ENCODE results near the gene UTP25. TPM values are rescaled to one million over a fixed set of nuclear protein-coding genes. Genes with fewer than 3 reads are reported as not detected.
A peak's percentile ranks its signal among the peaks of the same experiment; 100 is the strongest.

UTP25 gene
- total RNA-seq, 1 donor from 2014 or later, result 7.4 TPM

DNA sequence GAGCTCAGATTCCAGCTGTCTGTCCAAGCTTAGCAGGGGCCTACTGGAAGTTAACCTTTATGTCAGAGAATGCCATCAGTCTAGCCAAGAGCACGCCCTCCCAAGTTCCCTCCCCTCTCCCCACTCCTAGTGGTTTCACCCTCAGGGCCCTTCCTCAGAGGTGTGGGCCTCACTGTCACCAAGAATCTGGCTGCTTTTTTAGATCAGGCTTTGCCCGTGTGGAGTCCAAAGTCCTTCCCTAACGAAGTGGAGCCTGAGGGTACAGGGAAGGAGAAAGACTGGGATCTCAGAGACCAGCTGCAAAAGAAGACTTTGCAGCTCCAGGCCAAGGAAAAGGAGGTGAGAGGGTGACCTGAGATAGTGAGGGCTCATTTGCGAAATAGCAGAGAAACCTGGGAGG lies 47.5 kb upstream of the UTP25 start:
- no peaks in the 10 kb centered on the region for H3K27me3 ChIP-seq (ENCODE audit: insufficient read depth, low read length)
- Mint-ChIP-seq H3K4me3 (ENCODE audit: unreplicated experiment) (no peak overlapping the region), H3K27me3 (ENCODE audit: low read depth, unreplicated experiment) (no peaks in the 10 kb centered on the region), H3K4me1 (ENCODE audit: low read depth, unreplicated experiment) (peaks cover 4% of the 10 kb centered on the region), H3K27ac (ENCODE audit: unreplicated experiment) (no peak overlapping the region), H3K36me3 (ENCODE audit: low read depth, unreplicated experiment) (peaks cover 3% of the 10 kb centered on the region), H3K9me3 (ENCODE audit: unreplicated experiment) (no peaks in the 10 kb centered on the region)
- H2AFZ ChIP-seq (ENCODE audit: low read depth, low read length), result no peak overlapping the region
- H3K27ac ChIP-seq (ENCODE audit: low read depth, low read length), result no peak overlapping the region
- H3K9ac ChIP-seq (ENCODE audit: low read length), result no peak overlapping the region
- no peaks in the 10 kb centered on the region for H4K20me1 ChIP-seq (ENCODE audit: insufficient read depth, low read length)
- H3K4me1 ChIP-seq (ENCODE audit: insufficient read depth, low read length), result peaks cover 13% of the 10 kb centered on the region
- peaks cover 10% of the 10 kb centered on the region for H3K79me2 ChIP-seq (ENCODE audit: insufficient read depth, low read length)
- H3K4me2 ChIP-seq (ENCODE audit: low read length), result no peak overlapping the region
- DNase-seq (ENCODE audit: low read depth), result no peak
- TF ChIP-seq, protein P1, sequence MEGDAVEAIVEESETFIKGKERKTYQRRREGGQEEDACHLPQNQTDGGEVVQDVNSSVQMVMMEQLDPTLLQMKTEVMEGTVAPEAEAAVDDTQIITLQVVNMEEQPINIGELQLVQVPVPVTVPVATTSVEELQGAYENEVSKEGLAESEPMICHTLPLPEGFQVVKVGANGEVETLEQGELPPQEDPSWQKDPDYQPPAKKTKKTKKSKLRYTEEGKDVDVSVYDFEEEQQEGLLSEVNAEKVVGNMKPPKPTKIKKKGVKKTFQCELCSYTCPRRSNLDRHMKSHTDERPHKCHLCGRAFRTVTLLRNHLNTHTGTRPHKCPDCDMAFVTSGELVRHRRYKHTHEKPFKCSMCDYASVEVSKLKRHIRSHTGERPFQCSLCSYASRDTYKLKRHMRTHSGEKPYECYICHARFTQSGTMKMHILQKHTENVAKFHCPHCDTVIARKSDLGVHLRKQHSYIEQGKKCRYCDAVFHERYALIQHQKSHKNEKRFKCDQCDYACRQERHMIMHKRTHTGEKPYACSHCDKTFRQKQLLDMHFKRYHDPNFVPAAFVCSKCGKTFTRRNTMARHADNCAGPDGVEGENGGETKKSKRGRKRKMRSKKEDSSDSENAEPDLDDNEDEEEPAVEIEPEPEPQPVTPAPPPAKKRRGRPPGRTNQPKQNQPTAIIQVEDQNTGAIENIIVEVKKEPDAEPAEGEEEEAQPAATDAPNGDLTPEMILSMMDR (IDR thresholded peaks at IDR 0.05; ENCODE audit: insufficient read depth, low read depth, low read length), result no peak
- TF ChIP-seq EZH2 (IDR thresholded peaks at IDR 0.05; ENCODE audit: insufficient read depth, low read length), result no peak
- no peak overlapping the region for H3K4me3 ChIP-seq (ENCODE audit: insufficient read depth, low read depth, low read length)
- no peaks in the 10 kb centered on the region for H3K9me3 ChIP-seq (ENCODE audit: insufficient read depth, low read depth, low read length)
- FAIRE-seq, result no peak
- H3K36me3 ChIP-seq (ENCODE audit: insufficient read depth, low read length), result no peaks in the 10 kb centered on the region

DNA sequence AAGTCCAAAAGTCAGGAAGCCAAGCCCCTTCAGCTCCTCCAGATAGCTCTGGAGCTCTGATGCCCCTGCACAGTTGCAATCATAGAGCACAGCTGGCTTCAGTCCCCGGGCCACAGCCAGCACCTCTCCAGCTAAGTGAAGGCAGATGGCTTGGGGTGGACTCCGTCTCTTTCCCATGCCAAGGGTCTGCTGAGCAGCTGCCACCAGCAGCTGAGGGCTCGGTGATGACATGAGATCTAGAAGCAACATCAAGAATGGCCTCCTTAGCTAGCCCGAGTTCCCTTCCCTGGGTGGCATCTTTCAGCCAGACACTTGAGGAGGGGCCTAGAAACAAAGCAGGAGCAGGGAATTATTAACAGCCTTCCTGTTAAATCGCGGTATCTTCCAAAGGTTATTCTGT lies 44.4 kb upstream of the UTP25 start:
- Histone ChIP-seq H3K79me2 (ENCODE audit: insufficient read depth, low read length) (peaks cover 10% of the 10 kb centered on the region), H3K27me3 (ENCODE audit: insufficient read depth, low read length) (no peaks in the 10 kb centered on the region), H3K4me1 (ENCODE audit: insufficient read depth, low read length) (peaks cover 13% of the 10 kb centered on the region), H3K36me3 (ENCODE audit: insufficient read depth, low read length) (no peaks in the 10 kb centered on the region), H3K4me3 (ENCODE audit: insufficient read depth, low read depth, low read length) (peak overlapping the region; percentile 96), H3K9ac (ENCODE audit: low read length) (peak overlapping the region; percentile 97), H2AFZ (ENCODE audit: low read depth, low read length) (no peak overlapping the region), H3K27ac (ENCODE audit: low read depth, low read length) (no peak overlapping the region), H3K4me2 (ENCODE audit: low read length) (peak overlapping the region; percentile 95), H3K9me3 (ENCODE audit: insufficient read depth, low read depth, low read length) (no peaks in the 10 kb centered on the region), H4K20me1 (ENCODE audit: insufficient read depth, low read length) (no peaks in the 10 kb centered on the region)
- H3K4me3 Mint-ChIP-seq (ENCODE audit: unreplicated experiment), result peak overlapping the region; percentile 96
- peaks cover 3% of the 10 kb centered on the region for H3K36me3 Mint-ChIP-seq (ENCODE audit: low read depth, unreplicated experiment)
- no peak for TF ChIP-seq EZH2 (IDR thresholded peaks at IDR 0.05; ENCODE audit: insufficient read depth, low read length)
- TF ChIP-seq, protein P1 (IDR thresholded peaks at IDR 0.05; ENCODE audit: insufficient read depth, low read depth, low read length), result no peak
- H3K27me3 Mint-ChIP-seq (ENCODE audit: low read depth, unreplicated experiment), result no peaks in the 10 kb centered on the region
- DNase-seq (ENCODE audit: low read depth) (no peak), FAIRE-seq (no peak)
- H3K9me3 Mint-ChIP-seq (ENCODE audit: unreplicated experiment), result no peaks in the 10 kb centered on the region
- H3K4me1 Mint-ChIP-seq (ENCODE audit: low read depth, unreplicated experiment), result peaks cover 4% of the 10 kb centered on the region
- H3K27ac Mint-ChIP-seq (ENCODE audit: unreplicated experiment), result peak overlapping the region; percentile 92

DNA sequence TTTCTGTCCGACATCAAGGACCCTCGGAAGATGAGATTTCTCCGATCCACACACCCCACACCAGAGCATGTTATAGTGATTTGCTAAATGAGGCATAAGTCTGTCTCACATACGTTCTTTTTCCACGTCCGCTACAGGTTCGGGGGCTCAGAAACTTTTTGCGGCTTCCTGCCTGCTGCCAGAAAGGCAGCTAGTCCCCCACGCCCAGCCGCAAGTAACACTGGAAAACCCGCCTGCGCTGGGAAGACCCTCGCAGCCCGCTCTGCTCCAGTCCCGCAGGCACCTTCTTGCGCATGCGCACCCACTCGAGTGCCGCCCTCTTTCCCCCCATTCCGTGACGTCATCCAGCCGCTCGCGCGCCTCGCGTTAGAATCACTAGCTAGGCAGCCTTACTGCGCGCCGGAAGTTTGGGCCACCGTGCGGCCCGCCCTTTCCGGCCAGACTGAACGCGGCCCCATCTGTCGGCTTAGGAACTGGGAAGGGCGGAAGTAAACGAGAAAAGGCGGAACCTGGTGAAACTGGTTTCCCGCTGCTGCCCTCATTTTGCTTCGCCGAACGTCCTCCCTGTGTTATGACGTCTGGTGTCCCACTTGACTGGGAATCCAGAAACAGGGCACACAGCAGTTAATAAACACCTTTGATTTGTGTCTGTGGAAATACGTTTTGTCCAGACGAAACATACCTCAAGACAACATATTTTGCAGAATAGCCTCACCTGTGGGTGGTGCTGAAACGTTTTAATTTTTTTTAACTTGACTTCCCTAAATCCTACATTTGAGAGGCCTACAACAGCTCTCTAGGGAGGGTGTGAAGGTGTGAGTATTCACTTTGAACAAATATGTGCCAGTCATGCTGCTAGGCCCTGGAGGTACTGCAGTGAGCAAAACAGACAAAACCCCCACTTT lies 43.3 kb upstream of the UTP25 start, which contains the start of gene C1orf74:
Gene C1orf74, minus strand, starts transcription at position 295 of the 905 bp plus-strand sequence. CDS start 925 bp downstream, outside the sequence.
- H3K27me3 ChIP-seq (ENCODE audit: insufficient read depth, low read length), result no peaks in the 10 kb centered on the region
- peak; percentile 66 for FAIRE-seq

More for the DNA sequence above, 43.3 kb upstream of the UTP25 start, which contains the start of gene C1orf74:
- TF ChIP-seq EZH2 (IDR thresholded peaks at IDR 0.05; ENCODE audit: insufficient read depth, low read length), result no peak
- TF ChIP-seq, protein P1 (IDR thresholded peaks at IDR 0.05; ENCODE audit: insufficient read depth, low read depth, low read length), result no peak
- H2AFZ ChIP-seq (ENCODE audit: low read depth, low read length), result peak within 1 kb of the TSS; percentile 95
- Mint-ChIP-seq H3K4me3 (ENCODE audit: unreplicated experiment) (peak within 1 kb of the TSS; percentile 96), H3K27ac (ENCODE audit: unreplicated experiment) (peak within 1 kb of the TSS; percentile 92), H3K36me3 (ENCODE audit: low read depth, unreplicated experiment) (peaks cover 7% of the 10 kb centered on the region), H3K9me3 (ENCODE audit: unreplicated experiment) (no peaks in the 10 kb centered on the region), H3K4me1 (ENCODE audit: low read depth, unreplicated experiment) (peaks cover 4% of the 10 kb centered on the region), H3K27me3 (ENCODE audit: low read depth, unreplicated experiment) (no peaks in the 10 kb centered on the region)
- peak within 1 kb of the TSS; percentile 95 for H3K4me2 ChIP-seq (ENCODE audit: low read length)
- no peaks in the 10 kb centered on the region for H4K20me1 ChIP-seq (ENCODE audit: insufficient read depth, low read length)
- H3K4me3 ChIP-seq (ENCODE audit: insufficient read depth, low read depth, low read length), result peak within 1 kb of the TSS; percentile 96
- peaks cover 13% of the 10 kb centered on the region for H3K4me1 ChIP-seq (ENCODE audit: insufficient read depth, low read length)
- H3K36me3 ChIP-seq (ENCODE audit: insufficient read depth, low read length), result no peaks in the 10 kb centered on the region
- peaks cover 10% of the 10 kb centered on the region for H3K79me2 ChIP-seq (ENCODE audit: insufficient read depth, low read length)
- H3K9me3 ChIP-seq (ENCODE audit: insufficient read depth, low read depth, low read length), result no peaks in the 10 kb centered on the region
- peak; percentile 91 for DNase-seq (ENCODE audit: low read depth)
- peak within 1 kb of the TSS; percentile 87 for H3K27ac ChIP-seq (ENCODE audit: low read depth, low read length)
- peak within 1 kb of the TSS; percentile 97 for H3K9ac ChIP-seq (ENCODE audit: low read length)

All from astrocyte (in vitro differentiated cells and primary cell).